T-helper 1 cell treated with Interleukin-12 subunit alpha and Interleukin-12 subunit beta and Interleukin-4 antibody, amounts not matched to agents 30 ng/mL and 1 ng/mL, for 36 hours (primary cell): ENCODE data around the gene GPSM1. TPM values are rescaled to one million over a fixed set of nuclear protein-coding genes. Genes with fewer than 3 reads are reported as not detected.

ENCODE experiments used
- intact Hi-C: fragments of 100-400 bp; cut with micrococcal nuclease; formaldehyde crosslinking; loops from one replicate; pipeline ENCODE4 v1.15.1; 2024
- total RNA-seq: library from RNA; stranded (reverse); gene quantifications from 2 replicates; pipeline ENCODE4 v1.2.3, GENCODE V29; 2022

Gene GPSM1
- total RNA-seq, 1 donor from 2014 or later, result 6.1 TPM

- intact Hi-C loops, result loop anchor here (10.0 kb wide), 1 partner anchor 442 kb away; the partner anchor contains the start of gene UBAC1
Observed at GRCh38 chr9:136407061-136407460, 79.7 kb downstream of the GPSM1 start.

GRCh38 chr9:136407911-136408310, 80.6 kb downstream of the GPSM1 start:
- intact Hi-C loops, result loop anchor here (10.0 kb wide), 1 partner anchor 443 kb away; the partner anchor contains the start of gene UBAC1

Other genes starting within 250 kb of the GPSM1 start
- gene NACC2, start 232.2 kb upstream of the GPSM1 start, total RNA-seq, result 3.5 and 3.7 TPM in 2 replicates
- gene TMEM250, start 208.7 kb upstream of the GPSM1 start, total RNA-seq, result 50.0 and 52.5 TPM in 2 replicates
- gene LHX3, start 122.4 kb upstream of the GPSM1 start, total RNA-seq, result not detected in 2 replicates
- 16.0 and 16.3 TPM in 2 replicates for gene QSOX2, start 81.7 kb upstream of the GPSM1 start, total RNA-seq
- not detected in 2 replicates for gene CCDC187, start 23.4 kb upstream of the GPSM1 start, total RNA-seq
- gene DNLZ, start 36.2 kb downstream of the GPSM1 start, total RNA-seq, result 17.2 and 18.3 TPM in 2 replicates
- gene CARD9, start 46.1 kb downstream of the GPSM1 start, total RNA-seq, result 1.3 and 1.6 TPM in 2 replicates
- 16.0 and 16.2 TPM in 2 replicates for gene SNAPC4, start 72.6 kb downstream of the GPSM1 start, total RNA-seq
- gene ENTR1, start 83.1 kb downstream of the GPSM1 start, total RNA-seq, result 42.7 and 45.4 TPM in 2 replicates
- gene PMPCA, start 83.1 kb downstream of the GPSM1 start, total RNA-seq, result 52.5 and 54.5 TPM in 2 replicates
- gene INPP5E, start 112.3 kb downstream of the GPSM1 start, total RNA-seq, result 23.2 and 23.8 TPM in 2 replicates
- gene SEC16A, start 155.5 kb downstream of the GPSM1 start, total RNA-seq, result 89.4 and 92.9 TPM in 2 replicates
- 80.8 and 84.4 TPM in 2 replicates for gene NOTCH1, start 218.5 kb downstream of the GPSM1 start, total RNA-seq